NCI-H1092 (cell line): ENCODE data around the gene SLC25A29.

ENCODE experiments used
- DNase-seq: peaks from one replicate; lab custom pipeline; 2025; lab: John Stamatoyannopoulos, UW

SLC25A29 gene

GRCh38 chr14:100332071-100332639, 25.9 kb upstream of the SLC25A29 start:
- DNase-seq = no peak

- no peak for DNase-seq
These were observed 24.2 kb upstream of the SLC25A29 start for GRCh38 chr14:100330388-100330931.

- no peak for DNase-seq
These were observed 23.7 kb upstream of the SLC25A29 start for GRCh38 chr14:100330007-100330344.

- DNase-seq = no peak
These were observed 23.2 kb upstream of the SLC25A29 start for GRCh38 chr14:100329233-100330006.

GRCh38 chr14:100328495-100329163, 22.4 kb upstream of the SLC25A29 start:
- DNase-seq = no peak

- no peak for DNase-seq
These were observed 20.9 kb upstream of the SLC25A29 start for GRCh38 chr14:100327128-100327527.

- no peak for DNase-seq
These were observed 19.7 kb upstream of the SLC25A29 start for GRCh38 chr14:100325958-100326357.

- no peak for DNase-seq
These were observed 19.0 kb upstream of the SLC25A29 start for GRCh38 chr14:100325231-100325632.

GRCh38 chr14:100323942-100324307, 17.7 kb upstream of the SLC25A29 start:
- DNase-seq = no peak

- no peak for DNase-seq
These were observed 17.1 kb upstream of the SLC25A29 start, which contains the start of gene SLC25A47 for GRCh38 chr14:100323121-100323941. TSS of gene SLC25A47 (plus strand) at chr14:100323339. CDS start at chr14:100323415, 76 bp downstream.

- no peak for DNase-seq
These were observed 16.1 kb upstream of the SLC25A29 start for GRCh38 chr14:100322138-100322957.

- no peak for DNase-seq
These were observed 15.4 kb upstream of the SLC25A29 start for GRCh38 chr14:100321473-100322137.

GRCh38 chr14:100320157-100320856, 14.1 kb upstream of the SLC25A29 start:
- no peak for DNase-seq

GRCh38 chr14:100317912-100318808, 11.9 kb upstream of the SLC25A29 start:
- no peak for DNase-seq

GRCh38 chr14:100317389-100317788, 11.1 kb upstream of the SLC25A29 start:
- DNase-seq = no peak

- no peak for DNase-seq
These were observed 8.5 kb upstream of the SLC25A29 start for GRCh38 chr14:100314724-100315123.

GRCh38 chr14:100313464-100314230, 7.4 kb upstream of the SLC25A29 start:
- DNase-seq = no peak

- no peak for DNase-seq
These were observed 6.7 kb upstream of the SLC25A29 start for GRCh38 chr14:100312877-100313400.
